ENCODE data around the gene NCK2. TPM values are rescaled to one million over a fixed set of nuclear protein-coding genes. Genes with fewer than 3 reads are reported as not detected.
"Not testable (repeated sequence)": the region's sequence is repeated elsewhere in the genome, so short reads cannot be mapped to it uniquely, and the experiment has no call there.

The NCK2 gene
- total RNA-seq, 1 donor from 2014 or later = 33.2 TPM

GRCh38 chr2:105752691-105753358 is 8.1 kb downstream of the NCK2 start:
- DNase-seq (ENCODE audit: low spot score) = no peak

DNA sequence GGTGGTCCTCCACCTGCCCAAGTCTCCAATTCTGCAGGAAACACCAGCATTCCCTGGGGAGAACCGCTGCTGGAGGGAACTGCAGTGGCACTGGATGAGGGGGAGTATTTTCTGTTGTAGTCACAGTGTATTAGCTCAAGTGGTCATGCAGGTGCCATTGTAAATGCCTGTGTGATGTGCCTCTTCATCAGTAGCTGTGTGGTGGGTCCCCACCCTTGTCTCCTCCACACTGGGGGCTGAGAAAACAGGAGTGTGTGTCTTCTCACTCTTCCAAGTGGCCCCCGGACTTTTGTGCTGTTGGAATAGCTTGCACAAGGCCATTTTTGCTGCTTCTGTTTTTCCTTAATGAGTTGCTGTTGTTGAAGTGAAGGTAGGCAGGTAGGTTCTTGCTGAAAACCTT is 8.7 kb downstream of the NCK2 start:
- intact Hi-C loops (cut with DNase I) = no loop called here

More at GRCh38 chr2:105752691-105753358, 8.1 kb downstream of the NCK2 start:
- intact Hi-C loops (cut with DNase I) = no loop called here

GRCh38 chr2:105754011-105754410 is 9.3 kb downstream of the NCK2 start:
- peak; percentile 33 for DNase-seq (ENCODE audit: low spot score)
- intact Hi-C loops (cut with DNase I) = no loop called here

More for the DNA sequence above, 8.7 kb downstream of the NCK2 start:
- peak; percentile 31 for DNase-seq (ENCODE audit: low spot score)

- DNase-seq (ENCODE audit: low spot score) = peak; percentile 10
- intact Hi-C loops (cut with DNase I) = no loop called here
Measured at GRCh38 chr2:105754994-105755393, 10.3 kb downstream of the NCK2 start.

DNA sequence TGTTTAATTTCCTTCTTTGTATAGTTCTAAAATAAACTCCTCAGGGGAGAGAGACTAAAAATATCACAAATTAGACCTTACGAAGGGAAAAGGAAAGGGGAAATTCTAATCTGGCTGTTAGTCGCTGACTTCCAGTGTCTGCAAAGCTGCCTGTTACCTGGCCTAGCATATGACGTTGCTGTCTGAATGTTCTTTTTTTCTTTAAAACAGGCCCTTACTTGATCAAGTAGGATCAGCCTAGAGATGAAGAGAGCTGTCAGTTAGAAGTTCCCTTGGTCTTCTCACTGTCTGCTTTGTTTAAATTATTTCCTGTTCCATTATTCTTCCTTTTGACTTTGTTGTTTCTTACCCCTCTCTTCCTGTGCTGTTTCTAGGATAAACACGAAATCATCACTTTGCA is 11.2 kb downstream of the NCK2 start:
- DNase-seq (ENCODE audit: low spot score) = no peak
- intact Hi-C loops (cut with DNase I) = no loop called here

DNA sequence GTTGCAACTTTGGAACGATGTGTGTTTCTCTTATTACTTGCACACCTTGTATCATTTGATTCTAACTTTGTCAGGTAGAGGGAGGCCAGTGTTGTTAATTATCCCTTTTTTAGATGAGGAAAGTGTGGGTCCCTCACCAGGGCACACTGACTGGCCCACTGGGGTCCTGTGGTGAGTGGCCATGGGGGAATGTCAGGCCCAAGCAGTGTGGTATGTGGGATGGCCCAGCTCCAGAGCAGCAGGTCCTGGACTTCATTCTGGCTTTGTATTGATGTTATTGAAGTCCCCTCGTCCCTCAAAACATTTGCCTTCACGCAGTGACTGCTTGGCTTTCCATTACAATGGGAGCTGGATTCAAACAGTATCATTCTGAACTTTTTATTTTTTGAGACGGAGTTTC is 11.7 kb downstream of the NCK2 start:
- intact Hi-C loops (cut with DNase I) = no loop called here
- peak; percentile 36 for DNase-seq (ENCODE audit: low spot score)

DNA sequence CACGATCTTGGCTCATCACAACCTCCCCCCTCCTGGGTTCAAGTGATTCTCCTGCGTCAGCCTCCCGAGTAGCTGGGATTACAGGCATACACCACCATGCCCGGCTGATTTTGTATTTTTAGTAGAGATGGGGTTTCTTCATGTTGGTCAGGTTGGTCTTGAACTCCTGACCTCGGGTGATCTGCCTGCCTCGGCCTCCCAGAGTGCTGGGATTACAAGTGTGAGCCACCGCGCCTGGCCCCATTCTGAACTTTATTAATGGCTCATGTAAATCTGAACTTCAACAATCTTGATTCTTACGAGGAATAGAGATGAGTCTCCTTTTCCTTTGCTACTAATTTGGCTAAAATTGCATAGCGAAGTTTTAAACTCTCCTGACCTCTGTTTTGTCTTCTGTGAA is 12.2 kb downstream of the NCK2 start:
- peak; percentile 36 for DNase-seq (ENCODE audit: low spot score)
- intact Hi-C loops (cut with DNase I) = not testable (repeated sequence)

GRCh38 chr2:105757433-105757832 is 12.7 kb downstream of the NCK2 start:
- intact Hi-C loops (cut with DNase I) = no loop called here
- DNase-seq (ENCODE audit: low spot score) = peak; percentile 51

DNA sequence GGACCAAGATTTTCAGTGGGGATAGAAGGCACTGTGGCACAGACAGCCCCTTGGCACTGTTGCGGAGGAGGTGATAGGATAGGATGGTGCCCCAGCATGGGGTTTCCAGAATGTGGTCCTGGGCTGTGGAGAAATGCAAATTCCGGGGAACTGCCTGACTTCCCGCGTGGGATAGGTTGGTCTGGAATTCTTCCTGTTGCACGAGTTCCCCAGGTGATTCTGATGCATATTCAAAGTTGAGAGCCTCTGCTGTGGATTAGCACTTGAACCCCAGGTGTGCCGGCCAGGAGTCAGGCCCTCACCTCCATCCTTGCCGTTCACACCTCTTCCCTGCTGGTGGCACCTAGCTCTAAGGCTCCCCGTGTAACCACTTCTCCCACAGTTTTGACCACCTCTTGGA is 15.5 kb downstream of the NCK2 start:
- DNase-seq (ENCODE audit: low spot score) = peak; percentile 5
- intact Hi-C loops (cut with DNase I) = no loop called here

DNA sequence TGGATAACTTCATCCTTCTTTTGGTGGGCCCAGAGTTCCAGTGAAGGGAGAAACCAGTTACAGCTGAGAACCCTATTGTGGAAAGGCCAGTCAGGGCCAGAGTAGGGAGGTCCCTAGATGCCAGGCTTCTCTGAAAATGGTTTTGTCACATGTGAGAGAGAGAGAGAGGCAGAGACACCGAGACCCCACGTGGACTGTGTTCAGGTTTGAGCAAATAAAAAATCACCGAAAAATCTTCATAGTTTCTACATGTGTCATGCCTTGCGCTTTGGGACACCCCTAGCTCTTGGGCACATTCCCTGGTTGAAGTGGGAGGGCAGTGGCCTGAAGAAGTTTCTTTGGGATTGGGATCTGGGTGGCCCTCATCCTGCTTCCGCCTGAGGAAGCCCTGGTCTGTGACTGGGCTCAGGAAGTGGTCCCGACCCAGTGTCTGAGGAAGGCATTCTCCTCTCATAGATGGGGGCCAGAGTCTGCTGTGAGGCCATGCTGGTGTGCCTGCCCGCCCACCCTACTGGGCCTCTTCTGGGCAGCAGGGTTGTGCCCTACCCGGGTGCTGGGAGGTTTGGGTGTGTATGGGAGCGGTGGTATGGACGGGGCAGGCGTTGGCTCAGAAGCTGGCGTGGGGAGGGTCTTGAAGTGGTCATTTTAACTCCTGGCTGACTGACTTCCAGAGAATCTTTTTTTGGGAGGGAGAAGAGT is 16.1 kb downstream of the NCK2 start:
- intact Hi-C loops (cut with DNase I) = no loop called here
- peak; percentile 70 for DNase-seq (ENCODE audit: low spot score)

DNA sequence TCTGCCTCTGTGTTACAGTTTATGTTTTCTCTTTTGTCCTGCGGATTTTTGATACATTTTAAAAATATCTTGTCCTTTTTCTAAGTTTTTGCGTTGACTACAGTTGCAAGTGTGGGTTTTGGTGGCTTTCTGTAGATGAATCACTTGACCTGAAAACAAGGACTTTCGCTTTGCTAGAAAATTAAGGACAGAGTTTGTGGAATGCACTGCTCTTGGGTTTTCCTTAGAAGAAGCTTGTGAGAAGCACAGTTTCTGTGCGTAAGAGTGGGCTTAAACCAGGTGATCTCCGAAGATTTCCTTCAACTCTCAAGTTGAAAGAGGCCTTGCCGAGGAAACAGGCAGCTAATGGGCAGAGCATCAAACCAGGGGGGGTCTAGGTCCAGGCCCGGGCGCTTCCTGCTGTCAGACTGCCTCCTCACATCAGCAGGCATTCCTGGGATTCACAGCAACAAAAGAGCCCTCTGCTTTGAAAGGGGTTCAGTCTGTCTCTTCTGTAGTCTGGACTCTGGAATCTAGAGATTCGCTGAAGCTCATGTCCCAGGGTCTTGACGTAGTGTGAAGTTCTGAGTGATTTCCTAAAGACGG is 17.3 kb downstream of the NCK2 start:
- intact Hi-C loops (cut with DNase I) = no loop called here
- DNase-seq (ENCODE audit: low spot score) = peak; percentile 71

DNA sequence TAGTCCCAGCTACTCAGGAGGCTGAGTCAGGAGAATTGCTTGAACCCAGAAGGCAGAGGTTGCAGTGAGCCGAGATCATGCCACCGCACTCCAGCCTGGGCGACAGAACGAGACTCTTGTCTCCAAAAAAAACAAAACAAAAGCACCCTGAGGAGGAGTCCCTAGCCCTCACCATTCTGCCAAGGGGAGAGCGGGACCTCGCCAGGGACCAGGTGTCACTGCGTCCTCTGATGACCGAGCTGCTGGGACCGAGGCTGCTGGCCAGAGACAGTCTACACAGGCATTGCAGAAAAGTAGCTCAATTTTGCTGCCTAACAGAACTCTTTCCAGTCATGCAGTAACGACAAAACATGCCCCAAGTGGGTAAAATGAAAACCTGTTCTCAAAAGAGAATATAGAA is 18.4 kb downstream of the NCK2 start:
- intact Hi-C loops (cut with DNase I) = no loop called here

GRCh38 chr2:105764059-105764458 is 19.3 kb downstream of the NCK2 start:
- intact Hi-C loops (cut with DNase I) = no loop called here
- DNase-seq (ENCODE audit: low spot score) = peak; percentile 46

More for the DNA sequence above, 18.4 kb downstream of the NCK2 start:
- peak; percentile 38 for DNase-seq (ENCODE audit: low spot score)

- peak; percentile 10 for DNase-seq (ENCODE audit: low spot score)
- intact Hi-C loops (cut with DNase I) = no loop called here
Measured at GRCh38 chr2:105765415-105766299, 20.9 kb downstream of the NCK2 start.

DNA sequence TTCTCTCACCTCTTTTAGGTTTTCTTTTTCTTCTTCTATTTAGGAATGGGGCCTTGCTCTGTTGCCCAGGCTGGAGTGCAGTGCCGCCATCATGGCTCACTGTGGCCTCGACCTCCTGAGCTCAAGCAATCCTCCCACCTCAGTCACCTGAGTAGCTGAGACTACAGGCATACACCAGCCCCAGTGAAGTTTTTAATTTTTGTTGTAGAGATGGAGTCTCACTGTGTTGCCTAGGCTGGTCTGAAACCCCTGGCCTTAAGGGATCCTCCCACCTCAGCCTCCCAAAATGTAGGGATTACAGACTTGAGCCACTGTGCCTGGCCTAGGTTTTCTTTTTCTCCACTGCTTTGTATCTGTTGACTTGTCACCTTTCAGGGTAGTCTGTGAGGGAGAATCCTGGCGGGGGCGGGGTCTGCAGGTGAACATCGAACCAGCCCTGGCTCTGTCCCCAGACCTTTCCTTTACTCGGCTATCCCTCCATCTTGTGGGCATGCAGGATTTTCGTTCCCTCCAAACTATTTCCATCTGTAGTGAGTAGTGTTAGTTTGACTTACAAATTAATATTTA is 21.7 kb downstream of the NCK2 start:
- intact Hi-C loops (cut with DNase I) = no loop called here
- DNase-seq (ENCODE audit: low spot score) = peak; percentile 33

- intact Hi-C loops (cut with DNase I) = no loop called here
- DNase-seq (ENCODE audit: low spot score) = peak; percentile 54
Measured at GRCh38 chr2:105768176-105768575, 23.5 kb downstream of the NCK2 start.

- peak; percentile 10 for DNase-seq (ENCODE audit: low spot score)
- intact Hi-C loops (cut with DNase I) = no loop called here
Measured at GRCh38 chr2:105768961-105769452, 24.3 kb downstream of the NCK2 start.

DNA sequence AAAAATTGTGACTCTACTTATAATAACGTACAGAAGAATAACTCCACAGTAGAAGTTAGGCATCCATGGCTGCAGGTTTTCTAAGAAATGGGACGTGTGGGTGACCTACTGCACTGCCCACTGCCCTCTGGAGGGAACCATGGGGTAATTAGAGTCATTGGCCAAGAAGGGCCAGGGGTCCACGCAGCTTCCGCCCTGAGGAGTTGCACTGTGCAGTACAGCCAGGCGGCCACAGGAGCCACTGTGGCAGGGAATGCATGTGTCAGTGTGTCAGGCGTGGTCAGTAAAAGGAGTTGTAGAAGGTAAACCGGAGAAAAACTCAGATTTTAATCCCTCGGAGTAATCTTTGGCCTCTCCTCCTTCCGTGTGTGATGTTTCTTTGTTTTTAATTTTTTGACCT is 24.8 kb downstream of the NCK2 start:
- DNase-seq (ENCODE audit: low spot score) = peak; percentile 71
- intact Hi-C loops (cut with DNase I) = no loop called here

DNA sequence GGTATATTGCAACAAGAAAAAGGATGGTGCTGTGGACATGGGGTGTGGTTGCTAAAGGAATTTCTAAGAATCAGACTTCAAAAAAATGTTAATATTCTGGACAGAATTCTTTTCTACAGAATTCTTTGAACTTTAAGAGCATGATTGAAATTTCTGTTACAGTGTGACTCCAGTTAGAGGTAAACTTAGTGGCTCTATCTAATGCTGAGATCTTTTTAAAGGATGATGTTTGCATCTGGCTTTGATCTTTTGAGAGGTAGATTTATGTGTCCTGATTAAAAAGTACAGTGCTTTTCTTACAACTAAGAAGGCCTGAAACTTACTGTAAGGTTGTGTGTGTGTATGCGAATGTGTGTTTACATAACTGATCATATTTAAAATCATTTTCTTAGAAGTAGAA is 25.4 kb downstream of the NCK2 start:
- intact Hi-C loops (cut with DNase I) = no loop called here
- no peak for DNase-seq (ENCODE audit: low spot score)
